Brain pericyte (primary cell): ENCODE measurements around the gene C11orf54.
"Not testable (repeated sequence)": the region's sequence is repeated elsewhere in the genome, so short reads cannot be mapped to it uniquely, and the experiment has no call there.

Experiments
- DNase-seq: peaks from one replicate; pipeline ENCODE4 v3.0.0-alpha.2; 2012; ENCODE audit warnings: low read depth, low spot score

The C11orf54 gene

GRCh38 chr11:93734427-93735222 lies 6.8 kb upstream of the C11orf54 start:
- DNase-seq = no peak

- DNase-seq = no peak
Observed at GRCh38 chr11:93735627-93736026, 5.8 kb upstream of the C11orf54 start.

GRCh38 chr11:93736129-93736528 lies 5.3 kb upstream of the C11orf54 start:
- DNase-seq = no peak

GRCh38 chr11:93737904-93738612 lies 3.4 kb upstream of the C11orf54 start:
- DNase-seq = no peak

- no peak for DNase-seq
Observed at GRCh38 chr11:93738647-93739081, 2.8 kb upstream of the C11orf54 start.

GRCh38 chr11:93740031-93740729 lies 1.3 kb upstream of the C11orf54 start:
- no peak for DNase-seq

GRCh38 chr11:93740730-93741093 lies 760 bp upstream of the C11orf54 start:
- DNase-seq = no peak

GRCh38 chr11:93741882-93742226 lies 382 bp downstream of the C11orf54 start:
- DNase-seq = no peak

GRCh38 chr11:93743291-93743690 lies 1.8 kb downstream of the C11orf54 start:
- no peak for DNase-seq

GRCh38 chr11:93744669-93745004 lies 3.2 kb downstream of the C11orf54 start:
- no peak for DNase-seq

- DNase-seq = not testable (repeated sequence)
Observed at GRCh38 chr11:93745005-93745755, 3.7 kb downstream of the C11orf54 start.

GRCh38 chr11:93746101-93746500 lies 4.6 kb downstream of the C11orf54 start:
- no peak for DNase-seq

GRCh38 chr11:93747122-93747521 lies 5.7 kb downstream of the C11orf54 start:
- DNase-seq = no peak

- DNase-seq = no peak
Observed at GRCh38 chr11:93751001-93751400, 9.5 kb downstream of the C11orf54 start.

GRCh38 chr11:93753241-93753640 lies 11.8 kb downstream of the C11orf54 start:
- DNase-seq = no peak

GRCh38 chr11:93756748-93757147 lies 15.3 kb downstream of the C11orf54 start:
- DNase-seq = no peak

GRCh38 chr11:93757301-93757700 lies 15.8 kb downstream of the C11orf54 start:
- no peak for DNase-seq

- no peak for DNase-seq
Observed at GRCh38 chr11:93757924-93758865, 16.7 kb downstream of the C11orf54 start.

GRCh38 chr11:93759123-93759522 lies 17.7 kb downstream of the C11orf54 start:
- DNase-seq = not testable (repeated sequence)

- no peak for DNase-seq
Observed at GRCh38 chr11:93761910-93762309, 20.4 kb downstream of the C11orf54 start.

- DNase-seq = no peak
Observed at GRCh38 chr11:93765551-93765950, 24.1 kb downstream of the C11orf54 start.
